Ammon's horn (tissue), 1 donor: ENCODE measurements around the gene CNN3.

ENCODE experiments used
- DNase-seq: peaks from one replicate; pipeline ENCODE4 v3.0.0-alpha.2; 2016; ENCODE audit warnings: low spot score

The CNN3 gene

DNA sequence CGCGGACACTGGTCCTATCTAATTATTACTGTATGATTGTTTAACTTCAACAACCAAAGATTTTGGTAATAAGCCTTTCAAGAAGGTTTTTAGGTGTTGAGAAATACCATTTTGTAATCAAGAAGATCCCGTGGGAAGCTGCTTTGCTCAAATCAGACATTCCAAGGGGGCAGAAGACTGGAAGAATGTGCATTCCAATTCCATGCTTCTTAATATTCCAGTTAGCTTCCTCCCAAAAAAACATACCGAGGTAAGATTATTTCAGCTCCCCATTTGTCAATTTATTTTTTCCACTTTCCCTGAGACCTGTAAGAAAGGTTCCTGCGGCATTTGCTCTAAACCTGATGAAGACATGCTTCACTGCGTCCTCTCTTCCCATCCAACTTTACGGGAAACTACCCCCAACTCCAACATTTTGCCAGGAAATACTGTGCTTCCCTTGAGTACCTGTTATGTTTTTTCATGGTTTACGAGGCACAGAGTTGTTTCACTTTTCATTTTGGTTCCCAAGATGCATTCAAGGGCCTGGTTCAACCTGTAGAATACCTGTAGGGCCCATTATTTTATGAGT, 4.1 kb downstream of the CNN3 start:
- no peak for DNase-seq

GRCh38 chr1:94921977-94922376, 4.9 kb downstream of the CNN3 start:
- DNase-seq: no peak

DNA sequence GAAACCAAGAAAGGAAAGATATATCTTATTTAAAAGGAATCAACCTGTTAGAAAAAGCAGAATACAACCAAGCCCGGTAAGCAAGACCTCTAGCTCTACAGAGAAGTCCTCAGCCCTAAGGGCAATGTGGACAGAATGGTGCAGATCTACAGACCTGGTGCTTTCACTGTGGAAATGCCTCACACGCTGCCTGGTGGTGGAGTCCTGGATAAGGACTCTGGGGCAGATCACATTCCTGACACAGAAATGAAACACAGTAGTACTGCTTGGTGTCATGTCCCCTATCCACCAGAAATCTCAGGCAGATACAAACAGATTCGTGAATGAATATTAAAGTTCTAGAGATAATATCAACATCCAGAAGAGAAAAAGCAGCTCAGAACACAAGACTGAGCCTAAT, 6.8 kb downstream of the CNN3 start:
- DNase-seq: no peak

DNA sequence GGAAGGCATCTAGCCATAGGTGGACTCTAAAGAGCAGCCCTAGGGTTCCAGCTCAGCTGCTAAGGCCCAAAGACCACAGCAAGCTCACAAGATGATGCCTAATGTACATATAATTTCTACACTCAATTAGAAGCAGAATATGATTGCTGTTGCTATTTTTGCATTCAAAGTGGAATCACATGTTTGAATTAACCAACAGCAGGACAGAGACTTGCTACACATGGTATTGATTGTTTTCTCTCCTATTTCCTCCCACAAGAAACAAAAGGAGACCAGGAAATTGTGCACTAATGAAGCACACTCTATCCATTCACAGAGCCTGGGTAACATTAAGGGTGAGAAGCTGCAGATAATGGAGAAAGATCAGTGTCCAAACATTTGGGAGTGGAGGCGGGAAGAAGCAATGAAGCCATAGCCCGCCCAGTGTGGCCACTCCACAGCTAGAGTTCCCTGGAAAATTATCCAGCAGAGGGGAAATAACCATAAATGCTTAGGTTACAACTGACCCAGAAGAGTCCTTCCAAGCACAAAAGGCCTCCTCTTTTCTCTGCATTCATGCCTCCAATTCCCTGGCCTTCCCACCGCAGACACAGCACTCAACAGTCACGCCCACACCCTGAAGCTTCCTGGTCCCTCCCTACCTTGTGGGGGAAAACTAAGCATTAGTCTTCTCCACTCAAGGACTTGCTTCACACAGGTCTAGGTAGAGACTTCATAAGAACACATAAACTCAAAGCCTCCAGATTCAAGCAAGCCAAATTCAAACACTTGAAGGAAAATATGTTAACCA, 7.5 kb downstream of the CNN3 start:
- no peak for DNase-seq

DNA sequence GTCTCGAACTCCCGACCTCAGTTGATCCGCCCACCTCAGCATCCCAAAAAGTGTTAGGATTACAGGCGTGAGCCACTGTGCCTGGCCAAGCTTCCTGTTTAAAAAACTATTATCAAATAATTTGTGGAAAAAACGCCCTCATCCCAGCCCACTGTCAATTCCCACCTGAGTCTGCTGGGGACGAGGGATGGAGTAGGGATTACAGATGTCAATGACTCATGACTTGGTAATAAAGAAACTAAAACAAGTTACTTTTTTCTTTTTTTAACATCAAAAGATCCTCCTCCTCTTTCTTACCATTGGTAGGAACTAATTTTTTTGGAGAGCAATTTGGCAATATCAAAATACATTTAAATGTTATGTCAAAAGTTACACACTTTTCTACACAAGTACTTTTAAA, 9.7 kb downstream of the CNN3 start:
- no peak for DNase-seq

- DNase-seq: no peak
Measured at GRCh38 chr1:94912263-94913184, 14.4 kb downstream of the CNN3 start.

- no peak for DNase-seq
Measured at GRCh38 chr1:94909486-94909885, 17.4 kb downstream of the CNN3 start.

DNA sequence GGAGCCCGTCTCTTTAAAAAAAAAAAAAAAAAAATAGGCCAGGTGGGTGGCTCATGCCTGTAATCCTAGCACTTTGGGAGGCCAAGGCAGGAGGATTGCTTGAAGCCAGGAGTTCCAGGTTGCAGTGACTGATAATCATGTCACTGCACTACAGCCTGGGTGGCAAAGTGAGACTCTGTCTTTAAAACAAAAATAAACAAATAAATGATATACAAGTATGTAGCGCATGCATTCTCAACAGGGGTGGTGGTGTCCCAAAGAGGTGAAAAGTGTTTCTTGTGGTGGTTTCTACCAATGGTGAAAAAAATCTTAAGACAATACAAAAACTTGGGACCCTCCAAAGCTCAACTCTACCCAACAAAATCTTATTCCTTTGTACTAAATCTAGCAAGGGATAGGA, 17.9 kb downstream of the CNN3 start:
- DNase-seq: no peak

GRCh38 chr1:94908190-94908589, 18.7 kb downstream of the CNN3 start:
- no peak for DNase-seq

- no peak for DNase-seq
Measured at GRCh38 chr1:94907136-94907535, 19.8 kb downstream of the CNN3 start.

GRCh38 chr1:94906382-94906781, 20.5 kb downstream of the CNN3 start:
- DNase-seq: no peak

- DNase-seq: no peak
Measured at GRCh38 chr1:94905207-94905606, 21.7 kb downstream of the CNN3 start.

- no peak for DNase-seq
Measured at GRCh38 chr1:94903280-94904009, 23.5 kb downstream of the CNN3 start.

DNA sequence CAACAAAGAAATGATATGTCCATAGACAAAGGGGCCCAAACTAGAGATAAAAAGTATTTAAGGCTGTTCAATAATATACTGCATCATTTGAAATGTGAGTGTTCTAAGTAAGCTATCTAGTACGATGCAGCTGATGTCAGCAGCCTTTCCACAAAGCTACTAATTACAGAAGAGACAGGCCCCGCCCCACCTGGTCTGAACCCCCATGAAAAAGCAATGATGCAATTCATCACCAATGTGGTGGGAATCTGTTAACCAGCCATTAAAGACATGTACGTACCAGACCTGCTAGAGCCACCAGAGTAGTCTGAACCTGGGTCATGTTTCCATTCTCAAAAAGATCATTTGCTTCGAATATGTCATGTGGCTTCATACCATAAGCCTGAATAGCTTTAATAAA, 25.1 kb downstream of the CNN3 start:
- no peak for DNase-seq

DNA sequence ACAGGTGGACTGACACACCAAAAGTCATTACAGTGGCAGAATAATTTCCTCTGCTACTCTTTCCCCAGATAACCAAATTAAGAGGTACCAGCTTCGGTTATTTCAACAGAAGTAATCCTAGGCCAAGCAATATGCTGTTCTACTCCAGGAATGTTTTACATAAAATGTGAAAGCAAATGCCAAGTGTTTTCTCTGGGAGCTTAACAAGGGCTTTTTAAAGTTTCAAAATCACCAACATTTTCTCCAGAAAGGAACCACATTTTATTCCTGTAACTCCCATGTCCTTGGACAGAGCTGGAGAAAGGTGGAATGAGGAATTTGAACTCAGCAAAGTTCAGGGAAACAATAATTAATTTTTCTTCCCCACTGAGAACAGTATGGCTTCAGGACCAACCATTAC, 27.2 kb downstream of the CNN3 start:
- no peak for DNase-seq

GRCh38 chr1:94898491-94899385, 28.2 kb downstream of the CNN3 start:
- DNase-seq: no peak

DNA sequence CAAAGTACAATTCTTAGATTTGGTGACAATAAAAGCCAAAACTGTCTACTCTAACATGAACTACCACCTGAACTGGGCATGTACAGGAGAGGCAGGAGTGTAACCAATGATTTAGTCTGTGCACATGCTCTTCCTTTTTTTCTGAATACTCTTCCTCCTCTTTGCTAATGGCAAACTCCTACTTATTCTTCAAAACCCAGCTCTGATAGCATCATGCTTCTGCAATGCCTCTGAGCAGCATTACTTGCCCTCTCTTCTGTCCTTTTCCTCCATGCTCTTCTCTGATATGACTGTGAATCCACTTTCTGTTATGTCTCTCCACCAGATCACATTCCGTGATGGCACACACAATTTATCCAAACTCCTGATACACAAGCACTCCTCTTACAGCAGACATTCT, 31.4 kb downstream of the CNN3 start:
- DNase-seq: no peak

- DNase-seq: no peak
Measured at GRCh38 chr1:94894630-94895029, 32.3 kb downstream of the CNN3 start.

- no peak for DNase-seq
Measured at GRCh38 chr1:94892604-94893254, 34.2 kb downstream of the CNN3 start.

GRCh38 chr1:94888201-94888600, 38.7 kb downstream of the CNN3 start:
- no peak for DNase-seq
